Activated CD8-positive, alpha-beta memory T cell treated with anti-CD3 and anti-CD28 coated beads, Interleukin-2, amount 50 U/mL, for 24 hours (primary cell): ENCODE results near the gene KCNC2.
"Not testable (repeated sequence)": the region's sequence is repeated elsewhere in the genome, so short reads cannot be mapped to it uniquely, and the experiment has no call there.

ENCODE experiments used
- DNase-seq: peaks from one replicate; pipeline ENCODE4 v3.0.0-alpha.2; 2020; ENCODE audit errors: extremely low read depth

KCNC2 gene

GRCh38 chr12:75209812-75210138, at the start of gene KCNC2:
Gene KCNC2 (minus strand): TSS chr12:75209839.
- no peak for DNase-seq

GRCh38 chr12:75259143-75259542, 49.5 kb upstream of the KCNC2 start:
- no peak for DNase-seq

GRCh38 chr12:75257510-75257909, 47.9 kb upstream of the KCNC2 start:
- no peak for DNase-seq

- DNase-seq: no peak
Measured at GRCh38 chr12:75245108-75245507, 35.5 kb upstream of the KCNC2 start.

GRCh38 chr12:75239987-75240386, 30.3 kb upstream of the KCNC2 start:
- DNase-seq: no peak

GRCh38 chr12:75236206-75236605, 26.6 kb upstream of the KCNC2 start:
- DNase-seq: no peak

GRCh38 chr12:75227132-75227531, 17.5 kb upstream of the KCNC2 start:
- DNase-seq: no peak

- DNase-seq: no peak
Measured at GRCh38 chr12:75212072-75212471, 2.4 kb upstream of the KCNC2 start.

GRCh38 chr12:75208856-75209811, 505 bp downstream of the KCNC2 start:
- DNase-seq: no peak

- no peak for DNase-seq
Measured at GRCh38 chr12:75207338-75208083, 2.1 kb downstream of the KCNC2 start.

GRCh38 chr12:75205558-75205957, 4.1 kb downstream of the KCNC2 start:
- DNase-seq: no peak

- DNase-seq: no peak
Measured at GRCh38 chr12:75196865-75197264, 12.8 kb downstream of the KCNC2 start.

- no peak for DNase-seq
Measured at GRCh38 chr12:75196408-75196807, 13.2 kb downstream of the KCNC2 start.

- no peak for DNase-seq
Measured at GRCh38 chr12:75194250-75194649, 15.4 kb downstream of the KCNC2 start.

GRCh38 chr12:75192196-75192595, 17.4 kb downstream of the KCNC2 start:
- DNase-seq: no peak

- no peak for DNase-seq
Measured at GRCh38 chr12:75190846-75191245, 18.8 kb downstream of the KCNC2 start.

- DNase-seq: not testable (repeated sequence)
Measured at GRCh38 chr12:75185881-75186280, 23.8 kb downstream of the KCNC2 start.

- DNase-seq: no peak
Measured at GRCh38 chr12:75184516-75184915, 25.1 kb downstream of the KCNC2 start.

- no peak for DNase-seq
Measured at GRCh38 chr12:75183967-75184366, 25.7 kb downstream of the KCNC2 start.

- no peak for DNase-seq
Measured at GRCh38 chr12:75177997-75178396, 31.6 kb downstream of the KCNC2 start.

- DNase-seq: no peak
Measured at GRCh38 chr12:75172611-75173010, 37.0 kb downstream of the KCNC2 start.

- DNase-seq: no peak
Measured at GRCh38 chr12:75170640-75171185, 38.9 kb downstream of the KCNC2 start.

GRCh38 chr12:75162845-75163244, 46.8 kb downstream of the KCNC2 start:
- DNase-seq: no peak
